Prostate gland (tissue), 2 donors: ENCODE measurements around the gene PTPRG. TPM values are rescaled to one million over a fixed set of nuclear protein-coding genes. Genes with fewer than 3 reads are reported as not detected.
"Not testable (repeated sequence)": the region's sequence is repeated elsewhere in the genome, so short reads cannot be mapped to it uniquely, and the experiment has no call there.

Experiments used
- DNase-seq: peaks from one replicate; pipeline ENCODE4 v3.0.0-alpha.2; 2019; ENCODE audit warnings: low spot score
- H3K27ac ChIP-seq, 2 donors: fragments of 200-600 bp; sonication (generic); 2 replicates each; pipeline ENCODE4 v1.5.1; 2017 to 2019
- H3K27me3 ChIP-seq: fragments of 200-600 bp; sonication (generic); replicated peaks from 2 replicates; pipeline ENCODE4 v1.5.1; 2019; ENCODE audit not compliant: insufficient read depth
- H3K36me3 ChIP-seq, 2 donors: fragments of 200-600 bp; sonication (generic); 1 replicate in 1 of 2; 2 replicates in 1 of 2; pipeline versions ENCODE4 v1.5.1 to v1.8.1; 2017 to 2019
- H3K4me1 ChIP-seq: fragments of 200-600 bp; sonication (generic); replicated peaks from 2 replicates; pipeline ENCODE4 v1.5.1; 2019
- H3K4me3 ChIP-seq, 2 donors: fragments of 200-600 bp; sonication (generic); 2 replicates each; pipeline ENCODE4 v1.5.1; 2017 to 2019
- H3K9me3 ChIP-seq: fragments of 200-600 bp; sonication (generic); 2 replicates; pipeline ENCODE4 v1.5.1; 2017
- POLR2A ChIP-seq: fragments of 450-650 bp; IDR thresholded peaks from one replicate; pipeline ENCODE4 v1.6.1; 2016; ENCODE audit warnings: antibody characterized with exemption, mild to moderate bottlenecking
- POLR2AphosphoS5 ChIP-seq: sonication (generic); formaldehyde crosslinking; IDR thresholded peaks from one replicate; pipeline ENCODE4 v1.6.1; 2017; ENCODE audit warnings: antibody characterized with exemption
- WGBS: methylation state at CpG from one replicate; pipeline ENCODE4 v1.1.5; 2018; 5-methylcytosine and 5-hydroxymethylcytosine counted together
- intact Hi-C: fragments of 100-400 bp; cut with DNase I; formaldehyde crosslinking; loops from one replicate; pipeline ENCODE4 v1.14.2; 2022
- total RNA-seq, 2 donors: library from RNA; depleted of rRNA; stranded (reverse); fragments of >200 nt; gene quantifications; one replicate each; pipeline ENCODE4 v1.1.0, GENCODE V29; 2016
- TF ChIP-seq, protein P1 (sequence below), 4 experiments: fragments of 200-600 bp in 2 of 4; fragments of 450-650 bp in 2 of 4; sonication (generic) in 2 of 4; IDR thresholded peaks; 1 replicate in 3 of 4; 2 replicates in 1 of 4; pipeline ENCODE4 v1.5.1; 2016 to 2019; ENCODE audit warnings: antibody characterized with exemption in 4 of 4, mild to moderate bottlenecking in 2 of 4, moderate library complexity in 2 of 4

Gene PTPRG
- total RNA-seq, 2 donors from 2014 or later, result 22.0 to 78.6 TPM

DNA sequence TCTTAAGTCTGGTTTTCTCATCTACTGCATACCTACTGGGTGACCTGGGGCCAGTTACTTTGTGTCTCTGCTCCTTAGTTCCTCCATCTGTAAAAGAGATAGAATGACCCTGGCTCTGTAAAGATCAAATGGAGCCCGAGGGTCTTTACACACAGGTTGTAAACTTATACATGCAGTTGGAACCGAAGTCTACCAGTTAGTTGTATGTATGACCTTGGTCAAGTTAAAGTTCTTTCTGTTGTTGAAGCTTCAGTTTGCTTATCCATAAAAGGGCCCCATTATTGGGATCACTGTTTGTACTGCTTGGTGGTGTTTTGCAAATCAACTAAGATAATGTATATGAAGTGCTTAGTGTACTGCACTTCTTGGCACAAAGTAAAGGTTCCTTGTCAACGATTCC lies 186.9 kb downstream of the PTPRG start:
- DNase-seq, result no peak
- Histone ChIP-seq H3K9me3 (no peaks in the 10 kb centered on the region), H3K4me1 (no peaks in the 10 kb centered on the region), H3K27me3 (no peaks in the 10 kb centered on the region), H3K27ac (no peak overlapping the region), H3K4me3 (no peak overlapping the region), H3K36me3 (no peaks in the 10 kb centered on the region)
- intact Hi-C loops, result no loop called here
- 81% methylated on average over 3 of the region's 3 CpGs for WGBS
- no peak for TF ChIP-seq POLR2AphosphoS5
- no peak for TF ChIP-seq POLR2A
- TF ChIP-seq, protein P1, sequence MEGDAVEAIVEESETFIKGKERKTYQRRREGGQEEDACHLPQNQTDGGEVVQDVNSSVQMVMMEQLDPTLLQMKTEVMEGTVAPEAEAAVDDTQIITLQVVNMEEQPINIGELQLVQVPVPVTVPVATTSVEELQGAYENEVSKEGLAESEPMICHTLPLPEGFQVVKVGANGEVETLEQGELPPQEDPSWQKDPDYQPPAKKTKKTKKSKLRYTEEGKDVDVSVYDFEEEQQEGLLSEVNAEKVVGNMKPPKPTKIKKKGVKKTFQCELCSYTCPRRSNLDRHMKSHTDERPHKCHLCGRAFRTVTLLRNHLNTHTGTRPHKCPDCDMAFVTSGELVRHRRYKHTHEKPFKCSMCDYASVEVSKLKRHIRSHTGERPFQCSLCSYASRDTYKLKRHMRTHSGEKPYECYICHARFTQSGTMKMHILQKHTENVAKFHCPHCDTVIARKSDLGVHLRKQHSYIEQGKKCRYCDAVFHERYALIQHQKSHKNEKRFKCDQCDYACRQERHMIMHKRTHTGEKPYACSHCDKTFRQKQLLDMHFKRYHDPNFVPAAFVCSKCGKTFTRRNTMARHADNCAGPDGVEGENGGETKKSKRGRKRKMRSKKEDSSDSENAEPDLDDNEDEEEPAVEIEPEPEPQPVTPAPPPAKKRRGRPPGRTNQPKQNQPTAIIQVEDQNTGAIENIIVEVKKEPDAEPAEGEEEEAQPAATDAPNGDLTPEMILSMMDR (IDR thresholded peaks at IDR 0.05), result no peak

DNA sequence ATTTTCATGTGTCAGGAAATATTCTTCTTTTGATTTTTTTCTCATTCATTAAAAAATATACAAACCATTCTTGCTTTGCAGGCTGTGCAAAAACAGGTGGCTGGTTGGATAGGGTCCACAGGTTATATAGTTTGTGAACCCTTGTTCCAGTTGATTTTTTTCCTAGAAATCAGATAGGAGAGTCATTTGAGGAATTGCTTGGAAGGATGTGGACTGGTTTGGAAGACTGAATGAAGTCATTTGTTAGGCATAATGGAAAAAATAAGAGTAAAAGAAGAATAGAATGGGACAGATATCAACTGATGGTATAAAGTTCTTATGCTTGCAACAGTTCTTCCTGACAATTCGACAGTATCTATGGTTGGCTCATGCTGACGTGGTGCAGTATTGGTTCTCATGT lies 189.4 kb downstream of the PTPRG start:
- Histone ChIP-seq H3K4me1 (no peaks in the 10 kb centered on the region), H3K27me3 (no peaks in the 10 kb centered on the region), H3K36me3 (no peaks in the 10 kb centered on the region), H3K4me3 (no peak overlapping the region), H3K9me3 (no peaks in the 10 kb centered on the region), H3K27ac (no peak overlapping the region)
- intact Hi-C loops, result no loop called here
- TF ChIP-seq POLR2A, result no peak
- no peak for TF ChIP-seq POLR2AphosphoS5
- 63% methylated on average over 2 of the region's 2 CpGs for WGBS
- DNase-seq, result no peak

DNA sequence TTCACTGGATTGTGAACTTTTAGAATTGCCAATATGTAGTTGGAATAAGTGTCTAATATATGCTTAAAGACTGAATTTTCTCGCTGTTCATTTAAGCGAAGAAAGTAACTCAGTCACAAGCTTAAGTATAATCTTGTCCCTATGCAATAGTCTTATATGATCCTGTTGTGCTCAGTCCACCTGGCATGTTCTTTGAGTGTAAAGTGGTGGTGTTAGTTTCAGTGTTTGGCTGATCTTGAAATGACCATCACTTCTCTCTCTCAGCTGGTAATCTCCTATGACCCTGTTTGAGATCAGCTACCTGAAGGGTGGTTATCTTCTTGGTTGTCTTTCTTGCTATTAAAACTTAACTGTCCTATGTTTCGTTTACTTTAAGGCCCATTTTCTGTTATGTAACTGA lies 197.5 kb downstream of the PTPRG start:
- Histone ChIP-seq H3K4me3 (no peak overlapping the region), H3K36me3 (no peaks in the 10 kb centered on the region), H3K9me3 (no peaks in the 10 kb centered on the region), H3K4me1 (no peaks in the 10 kb centered on the region), H3K27me3 (no peaks in the 10 kb centered on the region), H3K27ac (no peak overlapping the region)
- WGBS, result 96% methylated on average over 3 of the region's 3 CpGs
- DNase-seq, result no peak
- TF ChIP-seq, protein P1 (IDR thresholded peaks at IDR 0.05), result no peak
- TF ChIP-seq POLR2A (no peak), POLR2AphosphoS5 (no peak)
- intact Hi-C loops, result no loop called here

DNA sequence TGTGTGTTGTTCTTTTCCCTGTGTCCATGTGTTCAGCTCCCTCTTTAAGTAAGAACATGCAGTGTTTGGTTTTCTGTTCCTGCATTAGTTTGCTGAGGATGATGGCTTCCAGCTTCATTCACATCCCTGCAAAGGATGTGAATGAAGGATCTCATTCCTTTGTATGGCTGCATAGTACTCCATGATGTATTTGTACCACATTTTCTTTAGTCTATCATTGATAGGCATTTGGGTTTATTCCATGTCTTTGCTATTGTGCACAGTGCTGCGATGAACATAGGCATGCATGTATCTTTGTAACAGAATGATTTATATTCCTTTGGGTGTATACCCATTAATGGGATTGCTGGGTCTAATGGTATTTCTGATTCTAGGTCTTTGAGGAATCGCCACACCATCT lies 199.4 kb downstream of the PTPRG start:
- H3K9me3 ChIP-seq, H3K36me3 ChIP-seq, H3K27ac ChIP-seq, H3K4me1 ChIP-seq, H3K4me3 ChIP-seq, DNase-seq, H3K27me3 ChIP-seq, intact Hi-C loops: not testable (repeated sequence)
- WGBS, result 92% methylated on average over 2 of the region's 2 CpGs

DNA sequence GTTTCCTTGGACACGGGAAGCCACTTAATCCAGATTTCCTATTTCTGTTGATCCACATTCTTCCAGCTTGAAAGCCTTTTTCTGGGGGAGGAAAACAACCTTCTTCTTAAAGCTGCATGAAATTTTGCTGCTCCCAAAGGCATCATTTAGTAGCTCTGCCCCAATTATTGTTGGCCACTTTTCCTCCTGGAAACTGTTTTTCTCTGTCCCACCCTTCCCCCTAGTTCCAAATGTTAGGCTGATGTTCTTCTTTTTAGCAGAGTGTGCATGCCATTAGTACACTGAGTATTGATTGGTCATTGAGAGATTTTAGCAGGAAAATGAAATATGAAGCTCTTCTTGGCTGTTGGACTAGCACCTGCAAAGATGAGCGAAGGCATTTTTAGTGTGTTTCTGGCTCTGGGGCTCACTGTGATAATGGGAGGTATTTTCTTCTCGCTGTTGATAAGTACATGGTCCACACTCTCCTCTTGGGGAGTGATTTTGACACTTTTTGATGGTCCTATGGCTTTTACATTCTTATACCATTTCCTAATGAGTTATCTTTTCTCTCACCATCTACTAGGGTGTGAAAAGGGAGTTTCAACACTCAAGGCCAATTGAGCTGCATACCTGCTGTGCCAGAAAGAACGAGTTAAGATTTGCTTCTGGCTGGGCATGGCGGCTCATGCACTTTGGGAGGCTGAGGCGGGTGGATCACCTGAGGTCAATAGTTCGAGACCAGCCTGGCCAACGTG lies 200.5 kb downstream of the PTPRG start:
- no peak overlapping the region for H3K27ac ChIP-seq

More for the DNA sequence above, 200.5 kb downstream of the PTPRG start:
- H3K9me3 ChIP-seq, result no peaks in the 10 kb centered on the region
- intact Hi-C loops, result no loop called here
- no peaks in the 10 kb centered on the region for H3K4me1 ChIP-seq
- no peak for DNase-seq
- 81% methylated on average over 8 of the region's 8 CpGs for WGBS
- no peaks in the 10 kb centered on the region for H3K27me3 ChIP-seq
- no peak for TF ChIP-seq POLR2AphosphoS5
- TF ChIP-seq POLR2A, result no peak
- TF ChIP-seq, protein P1 (IDR thresholded peaks at IDR 0.05), result no peak
- no peaks in the 10 kb centered on the region for H3K36me3 ChIP-seq
- H3K4me3 ChIP-seq, result no peak overlapping the region
